IMR-90 (cell line): ENCODE measurements around the gene COL19A1. TPM values are rescaled to one million over a fixed set of nuclear protein-coding genes. Genes with fewer than 3 reads are reported as not detected.

Experiments
- ATAC-seq: fragments of 200-7000 bp; cut with Tn5 transposase; 2 replicates; pipeline ENCODE4 v1.9.1; 2020; ENCODE audit warnings: low read depth, mild to moderate bottlenecking, moderate library complexity
- BruUV-seq: library from RNA; stranded (reverse); fragments of 400-500 nt; replicated peaks from 2 replicates; lab custom pipeline; 2021; lab: Mats Ljungman, UMichigan
- CTCF ChIA-PET: fragments of 300-600 bp; formaldehyde crosslinking; extraction: SDS; loops from one replicate; lab custom pipeline; 2021; ENCODE audit warnings: antibody characterized with exemption; lab: Yijun Ruan, JAX
- POLR2A ChIA-PET: fragments of 300-600 bp; sonication (Branson Sonifier 250); formaldehyde crosslinking; loops from one replicate; lab custom pipeline; 2022; ENCODE audit warnings: antibody characterized with exemption; ENCODE audit not compliant: unreplicated experiment; lab: Charles Lee
- DNase-seq: peaks from one replicate; pipeline ENCODE4 v3.0.0; 2013
- H2AFZ ChIP-seq: replicated peaks from 2 replicates; pipeline ENCODE3; 2013; ENCODE audit warnings: low read length, mild to moderate bottlenecking; ENCODE audit not compliant: poor library complexity
- H2AK5ac ChIP-seq: 2 replicates; pipeline ENCODE4 v1.6.1; 2013; ENCODE audit warnings: low read depth, low read length, inconsistent platforms
- H2AK9ac ChIP-seq: replicated peaks from 2 replicates; pipeline ENCODE3; 2013; ENCODE audit warnings: mild to moderate bottlenecking, low read depth, low read length, moderate library complexity; ENCODE audit not compliant: poor library complexity
- H2BK120ac ChIP-seq: 2 replicates; pipeline ENCODE4 v1.6.1; 2013; ENCODE audit warnings: low read depth, low read length, inconsistent platforms
- H2BK15ac ChIP-seq: 3 replicates; pipeline ENCODE4 v1.6.1; 2013; ENCODE audit warnings: low read depth, low read length, inconsistent platforms
- H2BK20ac ChIP-seq: 2 replicates; pipeline ENCODE4 v1.6.1; 2013; ENCODE audit warnings: low read depth, mild to moderate bottlenecking, inconsistent platforms, low read length, moderate library complexity
- H2BK5ac ChIP-seq: 2 replicates; pipeline ENCODE4 v1.6.1; 2013; ENCODE audit warnings: mild to moderate bottlenecking, low read depth, low read length, inconsistent platforms; ENCODE audit not compliant: poor library complexity, severe bottlenecking
- H3K14ac ChIP-seq: replicated peaks from 2 replicates; pipeline ENCODE4 v1.6.1; 2013; ENCODE audit warnings: low read depth, low read length, inconsistent platforms
- H3K18ac ChIP-seq: 2 replicates; pipeline ENCODE4 v1.6.1; 2013; ENCODE audit warnings: low read depth, low read length, control low read depth
- H3K23ac ChIP-seq: 2 replicates; pipeline ENCODE4 v1.6.1; 2013; ENCODE audit warnings: low read depth, low read length, inconsistent platforms
- H3K27ac ChIP-seq: 2 replicates; pipeline ENCODE4 v1.5.1; 2013; ENCODE audit warnings: mild to moderate bottlenecking, control low read depth, low read length; ENCODE audit not compliant: insufficient read depth
- H3K27me3 ChIP-seq: 2 replicates; pipeline ENCODE4 v1.6.1; 2013; ENCODE audit warnings: low read length; ENCODE audit not compliant: control insufficient read depth, insufficient read depth
- H3K36me3 ChIP-seq: 2 replicates; pipeline ENCODE4 v1.6.1; 2013; ENCODE audit warnings: low read length, mixed read lengths; ENCODE audit not compliant: control insufficient read depth, insufficient read depth
- H3K4ac ChIP-seq: 2 replicates; pipeline ENCODE4 v1.6.1; 2013; ENCODE audit warnings: low read depth, low read length, inconsistent platforms
- H3K4me1 ChIP-seq: 2 replicates; pipeline ENCODE4 v1.6.1; 2013; ENCODE audit warnings: low read length, mixed read lengths; ENCODE audit not compliant: control insufficient read depth, insufficient read depth
- H3K4me2 ChIP-seq: 2 replicates; pipeline ENCODE4 v1.6.1; 2013; ENCODE audit warnings: low read depth, mild to moderate bottlenecking, control low read depth, low read length, moderate library complexity
- H3K4me3 ChIP-seq: 2 replicates; pipeline ENCODE4 v1.5.1; 2013; ENCODE audit warnings: low read depth, mild to moderate bottlenecking, control low read depth, low read length, moderate library complexity; ENCODE audit not compliant: insufficient read depth
- H3K56ac ChIP-seq: 2 replicates; pipeline ENCODE4 v1.6.1; 2013; ENCODE audit warnings: low read length, inconsistent platforms; ENCODE audit not compliant: insufficient read depth; ENCODE audit errors: extremely low read depth
- H3K79me1 ChIP-seq, 2 experiments: 2 replicates each; pipeline ENCODE4 v1.6.1; 2013; ENCODE audit warnings: low read length in 2 of 2, inconsistent platforms in 1 of 2, low read depth in 1 of 2
- H3K9ac ChIP-seq: 2 replicates; pipeline ENCODE4 v1.6.1; 2013; ENCODE audit warnings: low read depth, low read length, control low read depth
- H3K9me1 ChIP-seq: 2 replicates; pipeline ENCODE4 v1.6.1; 2013; ENCODE audit warnings: low read length, inconsistent platforms; ENCODE audit not compliant: insufficient read depth
- H3K9me3 ChIP-seq: 2 replicates; pipeline ENCODE4 v1.6.1; 2013; ENCODE audit warnings: low read length; ENCODE audit not compliant: control insufficient read depth, insufficient read depth
- H4K20me1 ChIP-seq: 2 replicates; pipeline ENCODE4 v1.6.1; 2013; ENCODE audit warnings: low read length, inconsistent platforms; ENCODE audit not compliant: insufficient read depth
- H4K5ac ChIP-seq: 2 replicates; pipeline ENCODE4 v1.6.1; 2013; ENCODE audit warnings: mild to moderate bottlenecking, low read depth, low read length, control low read depth
- H4K8ac ChIP-seq, 2 experiments: 2 replicates each; pipeline ENCODE4 v1.6.1; 2013; ENCODE audit warnings: low read depth in 2 of 2, low read length in 2 of 2, control low read depth in 1 of 2, inconsistent platforms in 1 of 2
- H4K91ac ChIP-seq: 2 replicates; pipeline ENCODE4 v1.6.1; 2013; ENCODE audit warnings: low read depth, low read length, inconsistent platforms; ENCODE audit not compliant: insufficient read depth
- BHLHE40 ChIP-seq: fragments of 150-350 bp; IDR thresholded peaks from 2 replicates; pipeline ENCODE4 v1.6.1; 2016; ENCODE audit warnings: mild to moderate bottlenecking, low read depth, low read length
- FOS ChIP-seq: fragments of 150-350 bp; IDR thresholded peaks from 2 replicates; pipeline ENCODE4 v1.6.1; 2016; ENCODE audit warnings: low read depth, low read length
- MAFK ChIP-seq: IDR thresholded peaks from 2 replicates; pipeline ENCODE4 v1.6.1; 2012; ENCODE audit warnings: low read depth, low read length, improper control_type of control experiment
- MAZ ChIP-seq: IDR thresholded peaks from 2 replicates; pipeline ENCODE4 v1.6.1; 2012; ENCODE audit warnings: low read depth, mild to moderate bottlenecking, low read length, improper control_type of control experiment, moderate library complexity, borderline replicate concordance
- MXI1 ChIP-seq: IDR thresholded peaks from 2 replicates; pipeline ENCODE4 v1.6.1; 2012; ENCODE audit warnings: low read depth, mild to moderate bottlenecking, low read length, moderate library complexity, borderline replicate concordance
- NFE2L2 ChIP-seq: fragments of 150-350 bp; IDR thresholded peaks from 2 replicates; pipeline ENCODE4 v1.6.1; 2016; ENCODE audit warnings: low read depth, mild to moderate bottlenecking, low read length
- POLR2A ChIP-seq: IDR thresholded peaks from 2 replicates; pipeline ENCODE4 v1.6.1; 2012; ENCODE audit warnings: mild to moderate bottlenecking, low read depth, low read length
- RCOR1 ChIP-seq: IDR thresholded peaks from 2 replicates; pipeline ENCODE4 v1.6.1; 2012; ENCODE audit warnings: mild to moderate bottlenecking, low read length, improper control_type of control experiment; ENCODE audit not compliant: insufficient replicate concordance
- RFX5 ChIP-seq: IDR thresholded peaks from 2 replicates; pipeline ENCODE4 v1.8.0; 2012; ENCODE audit warnings: low read depth, mild to moderate bottlenecking, low read length, moderate library complexity
- SMC3 ChIP-seq: fragments of 150-350 bp; IDR thresholded peaks from 2 replicates; pipeline ENCODE4 v1.6.1; 2016; ENCODE audit warnings: low read depth, mild to moderate bottlenecking, antibody characterized with exemption, low read length, moderate library complexity
- WGBS, 2 experiments: methylation state at CpG; one replicate each; pipeline versions ENCODE4 v1.1.5 to v1.1.7; 2013; ENCODE audit warnings: missing lambda C conversion rate in 2 of 2; ENCODE audit not compliant: insufficient read length in 1 of 2; ENCODE audit errors: extremely low coverage in 2 of 2; 5-methylcytosine and 5-hydroxymethylcytosine counted together
- dilution Hi-C: fragments of 300-500 bp; cut with HindIII; formaldehyde crosslinking; loops from one replicate; pipeline ENCODE4 v1.14.3; 2018; ENCODE audit warnings: low sequenced_read_pairs; ENCODE audit not compliant: unreplicated experiment
- in situ Hi-C: fragments of 300-500 bp; cut with MboI; formaldehyde crosslinking; loops from 3 replicates; pipeline ENCODE4 v1.14.3; 2019; ENCODE audit warnings: low sequenced_read_pairs, inconsistent platforms, mixed read lengths
- intact Hi-C: fragments of 100-400 bp; cut with micrococcal nuclease; formaldehyde crosslinking; loops from 2 replicates; pipeline ENCODE4 v1.10.0; 2022
- polyA plus RNA-seq, 3 experiments: library from polyadenylated mRNA; depleted of rRNA; stranded (reverse); fragments of >200 nt; gene quantifications; 2 replicates each; pipeline ENCODE4 v1.2.3, GENCODE V29; 2012; ENCODE audit warnings: low replicate concordance in 1 of 3
- total RNA-seq: library from RNA; depleted of rRNA; stranded (reverse); fragments of >200 nt; gene quantifications from 2 replicates; pipeline ENCODE4 v1.2.3, GENCODE V29; 2012
- TF ChIP-seq, protein P1 (sequence below): conservative IDR thresholded peaks from 2 replicates; pipeline ENCODE4 v1.5.1; 2012; ENCODE audit warnings: mild to moderate bottlenecking, low read depth, low read length, improper control_type of control experiment
- TF ChIP-seq, protein P2 (sequence below): fragments of 150-350 bp; IDR thresholded peaks from 2 replicates; pipeline ENCODE4 v1.6.1; 2017; ENCODE audit warnings: mild to moderate bottlenecking, antibody characterized with exemption, low read length, low read depth
- TF ChIP-seq, protein P3 (sequence below): fragments of 150-350 bp; IDR thresholded peaks from 2 replicates; pipeline ENCODE4 v1.6.1; 2016; ENCODE audit warnings: low read depth, mild to moderate bottlenecking, low read length, moderate library complexity, borderline replicate concordance

The COL19A1 gene
- total and polyA plus RNA-seq, 2 of the 4 experiments (the other 2 are of a cell fraction), result under 0.01 TPM; not detected in 1

DNA sequence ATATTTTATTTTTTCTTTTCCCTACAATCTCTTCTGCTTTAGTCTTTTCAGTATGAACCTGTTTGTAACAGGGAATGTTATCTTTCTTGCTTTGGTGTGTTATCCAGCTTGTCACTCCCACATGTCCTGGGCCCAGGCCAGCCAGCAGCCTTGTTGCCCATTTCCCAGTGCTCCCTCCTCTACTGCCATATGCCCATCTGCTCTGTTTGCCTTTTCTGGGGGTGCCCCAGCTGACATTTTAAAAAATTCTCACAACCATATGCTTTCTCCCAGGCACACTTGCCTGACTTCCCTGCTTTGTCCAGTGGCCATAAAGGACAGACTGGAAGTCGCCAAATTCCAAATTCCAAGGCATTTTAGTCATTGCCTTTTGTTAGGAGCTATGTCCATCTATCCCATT, 45.9 kb upstream of the COL19A1 start:
- H2AK5ac ChIP-seq, result no peak overlapping the region
- no peak overlapping the region for H3K27ac ChIP-seq
- H3K14ac ChIP-seq, result no peak overlapping the region
- no peak overlapping the region for H3K56ac ChIP-seq
- no peaks in the 10 kb centered on the region for H3K36me3 ChIP-seq
- intact Hi-C loops, result no loop called here
- dilution Hi-C loops, result no loop called here
- CTCF ChIA-PET, result no interaction called here
- no peak overlapping the region for H4K8ac ChIP-seq
- no peak overlapping the region for H3K23ac ChIP-seq
- H2AFZ ChIP-seq, result no peak overlapping the region
- H3K9me1 ChIP-seq, result no peaks in the 10 kb centered on the region
- H3K79me1 ChIP-seq, result no peaks in the 10 kb centered on the region
- no peak for TF ChIP-seq MAZ
- TF ChIP-seq RFX5, result no peak
- TF ChIP-seq, protein P1, sequence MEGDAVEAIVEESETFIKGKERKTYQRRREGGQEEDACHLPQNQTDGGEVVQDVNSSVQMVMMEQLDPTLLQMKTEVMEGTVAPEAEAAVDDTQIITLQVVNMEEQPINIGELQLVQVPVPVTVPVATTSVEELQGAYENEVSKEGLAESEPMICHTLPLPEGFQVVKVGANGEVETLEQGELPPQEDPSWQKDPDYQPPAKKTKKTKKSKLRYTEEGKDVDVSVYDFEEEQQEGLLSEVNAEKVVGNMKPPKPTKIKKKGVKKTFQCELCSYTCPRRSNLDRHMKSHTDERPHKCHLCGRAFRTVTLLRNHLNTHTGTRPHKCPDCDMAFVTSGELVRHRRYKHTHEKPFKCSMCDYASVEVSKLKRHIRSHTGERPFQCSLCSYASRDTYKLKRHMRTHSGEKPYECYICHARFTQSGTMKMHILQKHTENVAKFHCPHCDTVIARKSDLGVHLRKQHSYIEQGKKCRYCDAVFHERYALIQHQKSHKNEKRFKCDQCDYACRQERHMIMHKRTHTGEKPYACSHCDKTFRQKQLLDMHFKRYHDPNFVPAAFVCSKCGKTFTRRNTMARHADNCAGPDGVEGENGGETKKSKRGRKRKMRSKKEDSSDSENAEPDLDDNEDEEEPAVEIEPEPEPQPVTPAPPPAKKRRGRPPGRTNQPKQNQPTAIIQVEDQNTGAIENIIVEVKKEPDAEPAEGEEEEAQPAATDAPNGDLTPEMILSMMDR, result no peak
- no peak for TF ChIP-seq MXI1
- TF ChIP-seq MAFK, result no peak
- TF ChIP-seq BHLHE40, result no peak
- TF ChIP-seq RCOR1, result no peak
- TF ChIP-seq FOS, result no peak
- TF ChIP-seq, protein P2, sequence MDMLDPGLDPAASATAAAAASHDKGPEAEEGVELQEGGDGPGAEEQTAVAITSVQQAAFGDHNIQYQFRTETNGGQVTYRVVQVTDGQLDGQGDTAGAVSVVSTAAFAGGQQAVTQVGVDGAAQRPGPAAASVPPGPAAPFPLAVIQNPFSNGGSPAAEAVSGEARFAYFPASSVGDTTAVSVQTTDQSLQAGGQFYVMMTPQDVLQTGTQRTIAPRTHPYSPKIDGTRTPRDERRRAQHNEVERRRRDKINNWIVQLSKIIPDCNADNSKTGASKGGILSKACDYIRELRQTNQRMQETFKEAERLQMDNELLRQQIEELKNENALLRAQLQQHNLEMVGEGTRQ, result no peak
- TF ChIP-seq SMC3, result no peak
- no peak for TF ChIP-seq POLR2A
- no peak for TF ChIP-seq NFE2L2
- TF ChIP-seq, protein P3, sequence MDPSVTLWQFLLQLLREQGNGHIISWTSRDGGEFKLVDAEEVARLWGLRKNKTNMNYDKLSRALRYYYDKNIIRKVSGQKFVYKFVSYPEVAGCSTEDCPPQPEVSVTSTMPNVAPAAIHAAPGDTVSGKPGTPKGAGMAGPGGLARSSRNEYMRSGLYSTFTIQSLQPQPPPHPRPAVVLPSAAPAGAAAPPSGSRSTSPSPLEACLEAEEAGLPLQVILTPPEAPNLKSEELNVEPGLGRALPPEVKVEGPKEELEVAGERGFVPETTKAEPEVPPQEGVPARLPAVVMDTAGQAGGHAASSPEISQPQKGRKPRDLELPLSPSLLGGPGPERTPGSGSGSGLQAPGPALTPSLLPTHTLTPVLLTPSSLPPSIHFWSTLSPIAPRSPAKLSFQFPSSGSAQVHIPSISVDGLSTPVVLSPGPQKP, result no peak
- no peak overlapping the region for H2BK20ac ChIP-seq
- ATAC-seq (no peak), DNase-seq (no peak)
- no CpG with 5 or more reads among the region's 1 CpG for WGBS, 2 experiments
- H4K5ac ChIP-seq, result no peak overlapping the region
- H3K4me3 ChIP-seq, result no peak overlapping the region
- H3K4me1 ChIP-seq, result no peaks in the 10 kb centered on the region
- H3K27me3 ChIP-seq, result no peaks in the 10 kb centered on the region
- H4K20me1 ChIP-seq, result no peaks in the 10 kb centered on the region
- H3K18ac ChIP-seq, result no peak overlapping the region
- no peaks in the 10 kb centered on the region for H3K9me3 ChIP-seq
- no TSS peak for BruUV-seq
- no peak overlapping the region for H3K4me2 ChIP-seq
- POLR2A ChIA-PET, result no interaction called here
- no peak overlapping the region for H3K4ac ChIP-seq
- no peak overlapping the region for H2BK5ac ChIP-seq
- H2BK120ac ChIP-seq, result no peak overlapping the region
- no peak overlapping the region for H3K9ac ChIP-seq
- in situ Hi-C loops, result no loop called here
- H2BK15ac ChIP-seq, result no peak overlapping the region
- no peak overlapping the region for H2AK9ac ChIP-seq
- no peak overlapping the region for H4K91ac ChIP-seq
